Stimulated activated CD8-positive, alpha-beta memory T cell treated with anti-CD3 and anti-CD28 coated beads, Interleukin-4, amount 100 ng/mL, for 1 hour (primary cell): ENCODE measurements around the gene PRDM1.

Source experiments
- DNase-seq, 2 donors: peaks; one replicate each; pipeline ENCODE4 v3.0.0-alpha.2; 2020; ENCODE audit warnings: low read depth in 2 of 2, low spot score in 1 of 2

PRDM1 gene

DNA sequence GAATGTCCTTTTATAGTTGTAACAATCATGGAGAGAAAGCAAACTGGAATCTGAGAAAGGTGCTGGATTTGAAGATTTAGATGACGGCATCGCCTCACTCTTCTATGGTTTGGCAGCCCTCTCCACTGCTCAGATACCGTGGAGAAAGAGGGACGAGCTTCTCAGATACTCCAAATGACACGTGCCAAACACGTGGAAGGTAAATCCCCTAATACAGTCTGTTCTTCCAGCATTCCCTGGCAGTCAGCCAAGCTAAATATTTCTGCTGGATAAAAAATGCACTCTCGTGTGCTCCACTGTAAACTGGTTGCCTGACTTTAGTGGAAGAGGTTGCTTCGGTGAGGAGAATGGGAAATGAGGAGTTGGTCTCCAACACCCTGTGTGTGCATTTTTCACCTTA lies 16.7 kb upstream of the PRDM1 start:
- DNase-seq: no peak

DNA sequence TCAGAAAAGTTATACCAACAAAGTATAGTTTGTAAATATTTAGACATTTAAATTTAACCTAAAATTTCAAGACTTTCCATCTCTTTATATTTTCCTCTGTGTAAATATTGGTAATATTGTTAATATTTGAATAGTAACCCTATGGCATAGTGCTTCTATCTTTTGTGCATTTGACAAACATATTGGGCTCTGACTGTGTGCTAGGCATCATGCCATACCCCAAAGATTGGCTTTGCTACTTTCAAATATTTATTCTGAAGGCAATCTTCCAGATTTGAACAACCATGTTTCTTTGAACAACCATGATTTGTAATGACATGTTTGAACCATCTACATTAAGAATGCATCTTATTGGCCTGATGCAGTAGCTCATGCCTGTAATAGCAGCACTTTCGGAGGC lies 15.5 kb upstream of the PRDM1 start:
- no peak for DNase-seq

DNA sequence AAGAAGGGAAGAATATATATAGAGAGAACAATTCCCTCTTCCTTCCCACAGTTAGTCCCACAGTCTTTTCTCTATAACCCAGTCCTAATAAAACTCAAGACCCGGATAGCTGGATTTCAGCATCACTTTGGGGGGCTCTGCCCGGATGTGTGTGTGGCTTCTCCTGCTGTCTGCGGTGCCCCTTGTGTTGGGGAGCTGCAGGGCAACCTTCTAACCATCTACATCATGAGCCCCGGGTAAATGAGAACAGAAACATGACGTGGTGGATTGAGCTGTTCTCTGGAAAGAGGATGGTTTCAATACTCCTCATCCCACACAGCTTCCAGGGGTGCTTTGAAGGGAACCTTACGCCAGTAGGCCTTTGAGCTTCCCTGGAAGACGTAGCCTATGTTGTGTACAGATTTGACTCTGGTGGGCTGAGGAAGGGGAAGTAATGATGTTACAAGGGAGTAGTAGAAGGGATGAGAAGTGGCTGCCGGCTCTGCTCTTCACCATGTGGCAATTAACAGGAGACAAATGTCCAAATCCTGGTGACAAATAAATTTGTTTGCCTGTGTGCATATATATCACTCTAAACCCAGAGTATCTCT lies 13.5 kb upstream of the PRDM1 start:
- no peak for DNase-seq

DNA sequence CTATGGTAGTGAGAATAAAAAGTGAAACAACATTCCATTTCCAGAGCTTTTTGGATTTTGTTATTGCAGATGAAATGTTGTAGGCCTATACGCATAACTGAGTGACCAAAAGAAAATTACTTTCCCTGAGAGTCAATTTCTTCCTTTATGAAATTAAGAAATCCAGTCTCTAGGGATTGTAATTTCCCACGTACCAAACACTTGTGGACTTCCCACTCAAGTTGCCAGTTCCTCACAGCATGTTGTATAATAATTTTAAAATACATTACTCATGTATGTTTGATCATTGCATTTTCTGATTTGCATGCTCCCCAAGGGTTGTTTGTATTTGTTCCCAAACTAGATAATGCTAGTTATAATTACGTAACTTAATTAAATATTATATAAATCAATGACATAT lies 12.0 kb upstream of the PRDM1 start:
- no peak for DNase-seq

DNA sequence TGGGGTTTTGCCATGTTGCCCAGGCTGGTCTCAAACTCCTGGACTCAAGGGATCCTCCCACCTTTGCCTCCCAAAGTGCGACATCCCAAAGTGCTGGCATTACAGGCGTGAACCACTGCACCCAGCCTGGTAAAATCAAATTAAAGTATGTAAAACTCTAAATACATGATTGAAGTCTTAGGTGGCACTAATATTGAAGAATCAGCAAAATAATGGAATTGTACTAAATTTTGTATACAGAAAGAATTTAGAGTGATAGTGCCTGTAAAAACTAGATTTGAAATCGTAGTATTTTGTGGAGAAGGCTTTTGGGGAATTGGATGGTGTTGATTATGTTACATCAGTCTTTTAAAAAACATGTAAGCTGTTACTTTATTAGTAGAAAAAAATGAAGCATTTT lies 10.0 kb upstream of the PRDM1 start:
- no peak for DNase-seq

DNA sequence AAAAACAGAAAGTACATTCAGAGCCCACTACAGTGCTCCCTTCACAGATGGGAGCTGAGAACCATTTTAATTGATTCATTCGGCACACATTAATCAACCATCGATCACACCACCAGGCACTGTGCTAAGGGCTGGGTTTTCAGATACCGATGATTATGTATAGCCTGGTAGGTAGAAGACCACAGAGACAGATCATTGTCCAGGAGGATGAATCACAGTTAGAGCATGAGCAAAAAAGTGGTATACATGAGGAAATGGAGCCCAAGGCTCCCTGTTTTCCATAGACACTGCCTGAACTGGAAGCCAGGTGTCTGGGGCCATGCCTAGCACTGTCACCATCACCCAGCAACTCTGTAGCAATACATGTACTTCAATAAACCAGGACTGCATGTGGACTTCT lies 9.0 kb upstream of the PRDM1 start:
- DNase-seq: no peak

DNA sequence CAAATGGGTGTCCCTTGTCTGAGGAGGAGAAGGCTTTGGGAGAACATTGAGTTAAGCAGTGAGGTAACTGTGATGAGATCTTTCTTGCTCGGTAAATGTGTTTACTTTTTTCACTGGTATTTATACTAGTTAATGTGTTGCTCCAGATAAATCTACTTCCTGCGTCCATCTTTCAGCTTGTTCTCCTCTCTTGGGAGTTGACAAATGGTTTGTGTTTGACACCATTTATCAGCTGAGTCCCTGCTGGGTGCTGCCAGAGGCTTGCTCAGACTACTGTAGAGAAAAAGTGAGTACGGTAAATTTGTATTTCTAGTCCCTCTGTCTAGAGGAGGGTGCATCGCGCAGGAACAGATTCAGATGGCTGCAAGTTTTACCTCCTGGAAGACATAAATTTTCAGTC lies 8.3 kb upstream of the PRDM1 start:
- DNase-seq: no peak

DNA sequence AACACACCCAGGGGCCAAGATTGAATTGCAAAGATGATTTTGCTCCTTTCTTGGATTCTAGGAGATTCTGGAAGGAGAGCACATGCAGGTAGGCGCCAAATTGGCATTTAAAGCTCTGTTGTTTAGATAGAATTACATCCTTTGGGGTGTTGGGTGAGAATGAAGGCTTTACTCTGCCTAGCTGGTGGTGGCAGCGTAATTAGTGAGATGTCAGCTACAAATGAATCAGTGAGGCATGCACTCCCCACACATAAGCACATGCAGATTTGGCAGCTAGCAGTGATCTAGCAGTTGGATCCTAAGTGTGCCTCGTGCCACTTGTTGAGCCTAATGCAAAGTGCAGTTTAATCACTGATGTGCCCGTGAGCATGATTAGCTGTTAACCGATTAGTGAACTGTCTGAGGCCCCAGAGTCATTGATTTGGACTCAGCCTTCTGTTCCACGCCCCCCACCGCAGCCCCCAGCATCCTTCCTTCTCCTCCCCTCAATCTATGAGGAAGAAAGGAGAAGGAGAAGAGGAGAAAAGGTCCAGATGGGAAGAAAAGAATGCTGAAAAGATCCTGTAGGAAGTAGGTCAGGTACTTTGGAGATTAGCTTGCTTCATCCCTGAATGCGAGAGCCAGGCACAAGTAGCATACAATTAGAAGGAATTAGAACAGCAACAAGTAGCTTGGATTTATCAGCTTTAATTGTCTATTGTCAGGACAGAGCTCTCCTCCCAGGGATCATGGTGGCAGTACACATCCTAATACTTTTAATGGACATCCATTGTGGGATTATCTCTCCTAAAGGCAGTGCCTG lies 6.0 kb upstream of the PRDM1 start:
- DNase-seq: no peak

DNA sequence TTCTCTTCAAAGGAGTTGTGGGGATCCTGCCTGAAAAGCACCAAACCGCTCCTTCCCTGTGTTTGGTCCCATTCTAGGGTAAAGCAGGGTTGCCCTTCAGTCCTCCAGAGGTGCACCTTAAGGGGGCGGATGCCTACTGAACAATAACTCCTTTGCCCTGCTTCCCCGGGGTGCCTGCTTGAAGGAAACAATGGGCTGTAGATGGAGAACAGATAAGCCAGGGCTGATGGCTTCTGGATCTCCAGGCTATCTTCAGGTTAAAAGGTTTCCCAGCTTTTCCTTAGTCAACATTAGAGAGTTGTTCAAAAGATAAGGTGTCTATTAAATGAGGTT lies 5.4 kb upstream of the PRDM1 start:
- DNase-seq: no peak

DNA sequence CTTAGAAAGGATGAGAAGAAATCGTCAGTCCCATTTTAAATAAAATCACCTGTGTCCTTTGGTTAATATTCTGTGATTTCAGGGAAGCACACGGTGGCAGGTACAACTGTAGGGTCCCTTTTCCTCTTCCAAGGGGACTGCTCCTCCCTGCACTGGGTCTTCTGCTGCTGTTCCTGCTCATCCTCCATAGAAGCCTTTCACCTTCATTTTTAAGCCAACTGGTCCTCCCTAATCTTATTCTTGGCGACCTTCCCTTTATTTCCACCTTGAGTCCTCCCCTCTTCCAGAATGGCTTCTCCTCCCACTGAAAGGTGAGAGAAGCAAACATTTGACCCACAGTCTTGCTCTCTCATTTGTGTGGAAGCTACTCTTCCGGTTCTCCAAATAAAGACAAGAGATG lies 4.4 kb upstream of the PRDM1 start:
- DNase-seq: no peak

DNA sequence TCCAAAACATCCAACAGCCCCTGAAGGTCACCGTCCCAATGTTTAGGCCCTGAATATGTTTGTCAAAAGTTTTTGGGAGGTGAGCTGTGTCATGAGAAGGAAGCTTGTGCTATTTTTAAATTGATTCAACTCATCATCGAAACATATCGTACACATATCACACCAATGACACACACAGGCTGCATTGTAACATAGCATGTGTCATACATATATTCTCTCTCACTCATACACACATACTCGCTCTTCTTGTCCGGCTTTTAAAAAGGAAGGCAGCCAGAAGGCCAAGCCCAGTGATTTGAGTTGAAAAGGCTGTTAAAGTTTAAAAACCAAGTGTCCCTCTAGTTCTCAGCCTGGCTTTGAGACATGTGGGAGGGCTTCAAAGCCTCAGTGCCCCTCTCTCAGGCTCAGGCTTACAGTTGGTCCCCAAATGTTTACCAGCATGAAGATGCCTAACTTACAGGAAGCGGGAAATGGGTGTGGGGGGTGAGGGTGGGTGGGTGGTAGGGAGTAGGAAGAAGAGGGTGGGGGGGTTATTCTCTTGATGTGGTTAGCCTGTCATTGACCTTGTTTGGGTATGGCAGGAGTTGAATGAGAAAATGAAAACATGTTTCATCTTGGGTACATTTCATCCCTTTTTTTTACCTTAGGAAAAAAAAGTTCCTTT lies 3.3 kb upstream of the PRDM1 start:
- no peak for DNase-seq

DNA sequence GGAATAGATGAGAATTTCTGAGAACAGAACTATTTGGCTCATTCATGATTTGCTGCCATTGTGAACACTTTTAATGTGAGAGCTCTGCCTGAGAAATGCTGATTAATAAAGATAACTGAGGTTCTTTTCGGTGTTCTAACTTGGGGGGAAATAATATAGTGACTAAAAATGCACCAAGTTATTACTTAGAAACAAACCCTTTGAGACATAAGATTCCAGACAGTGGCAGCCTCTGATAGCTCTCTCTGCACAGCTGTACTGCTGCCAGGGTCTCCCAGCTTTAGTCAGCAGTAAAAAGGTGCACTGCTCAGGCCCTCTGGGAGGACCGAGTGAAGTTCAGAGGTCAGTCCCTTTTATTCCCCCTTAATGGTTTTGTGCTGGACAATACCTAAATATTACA lies 2.5 kb upstream of the PRDM1 start:
- no peak for DNase-seq

DNA sequence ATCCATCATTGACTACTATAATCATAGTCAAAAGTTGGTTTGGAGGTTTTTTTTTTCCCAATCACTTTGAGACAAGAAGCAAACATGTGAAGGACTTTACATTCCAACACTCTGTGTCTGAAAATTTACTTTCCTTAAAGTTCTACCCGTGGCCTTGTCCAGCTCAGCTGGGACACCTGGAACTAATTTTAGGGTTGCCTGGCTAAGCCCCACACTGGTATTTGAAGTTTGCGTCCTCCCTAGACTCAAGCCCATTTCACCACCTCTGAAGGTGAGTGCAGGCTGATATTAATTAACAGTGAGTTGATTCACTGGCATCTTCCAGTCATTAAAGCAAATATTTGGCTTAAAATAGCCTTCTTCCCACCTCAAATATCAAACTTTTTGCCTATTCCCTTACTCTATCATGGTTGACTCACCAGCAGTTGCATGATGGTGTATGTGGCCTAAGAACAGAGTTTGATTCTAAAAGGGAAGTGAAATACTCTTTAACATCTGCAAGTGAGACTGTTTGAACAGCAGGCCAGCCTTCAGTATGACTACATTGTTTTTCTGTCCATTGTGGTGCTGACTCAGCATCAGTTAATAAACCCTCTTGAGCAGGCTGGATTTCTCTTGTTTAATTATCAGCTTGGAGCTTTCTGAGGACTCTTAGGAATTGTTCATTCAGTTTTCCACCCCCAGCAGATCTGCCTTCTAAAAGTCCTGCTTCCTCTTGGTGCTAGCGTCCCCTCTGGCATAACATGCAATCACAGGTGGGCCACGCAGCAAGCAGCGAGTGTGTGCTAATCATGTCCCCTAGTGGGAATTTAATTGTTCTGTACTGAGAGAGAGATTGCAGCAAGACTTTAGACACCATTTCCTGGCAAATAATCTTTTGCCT lies 1.8 kb upstream of the PRDM1 start:
- DNase-seq: no peak

DNA sequence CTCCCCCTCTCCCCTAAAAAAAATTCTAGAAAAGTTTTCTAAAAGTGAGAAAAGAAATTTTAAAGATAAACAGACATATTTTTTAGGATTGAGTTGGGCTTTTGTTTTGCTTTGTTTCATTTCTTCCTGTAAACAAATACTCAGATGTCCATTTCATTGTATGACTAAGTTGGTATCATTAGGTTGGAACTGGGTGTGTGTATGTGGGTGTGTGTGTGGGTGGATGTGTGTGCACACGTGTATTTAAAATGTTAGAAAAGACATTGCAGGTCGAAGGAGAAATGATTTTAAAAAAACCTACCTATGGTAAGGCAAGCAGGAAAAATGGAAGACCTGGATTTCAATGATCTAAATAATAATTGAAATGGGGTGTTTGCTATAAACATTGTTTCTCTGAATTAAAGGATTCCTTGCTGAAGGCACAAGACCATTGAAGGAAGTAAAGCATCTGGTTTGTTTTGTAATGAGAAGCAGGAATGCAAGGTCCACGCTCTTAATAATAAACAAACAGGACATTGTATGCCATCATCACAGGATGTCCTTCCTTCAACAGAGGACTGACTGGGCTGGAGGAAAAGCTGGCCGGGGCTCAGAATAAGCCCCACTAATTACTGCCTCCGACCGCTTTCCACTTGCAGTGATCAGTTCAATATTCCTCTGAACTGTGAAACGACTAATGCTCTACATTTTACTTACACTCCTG lies 996 bp upstream of the PRDM1 start:
- DNase-seq: no peak

DNA sequence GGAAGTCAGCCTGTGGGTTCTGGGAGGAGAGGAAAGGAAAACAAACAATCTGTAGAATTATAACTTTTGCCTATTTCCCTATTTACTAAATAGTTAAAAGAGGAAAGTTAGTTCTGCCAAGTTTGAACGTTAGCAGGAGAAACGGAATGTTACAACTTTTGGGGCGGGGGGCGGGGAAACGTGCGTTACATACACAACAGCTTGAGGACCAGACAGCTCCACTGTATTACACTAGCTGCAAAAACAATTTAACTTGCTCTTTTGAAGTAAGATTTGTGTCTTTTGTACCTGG lies 498 bp upstream of the PRDM1 start:
- no peak for DNase-seq

DNA sequence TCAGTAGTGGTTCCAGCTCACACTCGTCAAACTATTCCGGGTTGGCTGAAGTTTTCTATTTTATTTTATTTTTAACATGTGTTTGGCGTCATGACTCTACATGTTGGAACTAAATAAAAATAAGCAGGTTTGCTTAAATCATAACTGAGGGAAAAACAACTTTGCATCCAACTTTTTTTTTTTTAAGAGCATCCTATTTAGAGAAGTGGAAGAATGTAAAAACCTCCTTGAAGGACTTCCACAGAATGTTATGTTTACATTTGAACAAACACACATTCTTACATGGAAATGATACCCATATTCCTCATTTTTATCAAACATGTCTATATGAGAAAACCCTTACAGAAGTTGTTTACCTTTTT lies 659 bp downstream of the PRDM1 start:
- no peak for DNase-seq

DNA sequence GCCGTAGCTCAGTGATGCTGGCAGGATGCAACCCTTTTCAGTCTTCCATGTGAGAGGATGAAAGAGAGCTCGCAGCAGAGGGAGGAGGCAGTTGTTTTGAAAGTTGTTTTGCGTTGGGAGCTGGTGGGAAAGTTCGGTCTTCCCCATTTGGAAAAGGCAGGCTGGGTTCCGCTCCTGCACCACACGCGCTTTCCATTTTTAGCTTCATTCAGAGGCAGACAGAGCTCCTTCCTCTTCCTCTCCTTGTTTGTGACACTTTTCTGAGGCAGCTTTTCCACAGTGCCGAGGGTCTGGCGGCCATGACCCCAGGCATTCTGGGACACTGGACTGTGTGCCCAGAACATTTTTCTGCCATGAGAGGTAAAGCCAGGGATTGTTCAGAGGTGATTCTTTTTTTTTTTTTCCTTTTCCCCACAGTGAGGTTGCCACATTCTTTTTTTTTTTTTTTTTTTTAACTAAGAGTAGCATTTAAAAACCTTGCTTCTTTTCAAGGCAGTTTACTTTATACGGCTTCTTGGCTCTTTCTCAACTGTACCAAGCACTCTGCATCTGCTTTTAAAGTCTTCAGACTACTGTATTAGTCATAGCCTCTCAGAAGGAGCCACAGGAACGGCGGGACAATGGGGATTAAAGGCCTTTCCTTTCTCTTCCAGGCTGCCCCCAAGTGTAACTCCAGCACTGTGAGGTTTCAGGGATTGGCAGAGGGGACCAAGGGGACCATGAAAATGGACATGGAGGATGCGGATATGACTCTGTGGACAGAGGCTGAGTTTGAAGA lies 1.6 kb downstream of the PRDM1 start:
- DNase-seq: no peak

DNA sequence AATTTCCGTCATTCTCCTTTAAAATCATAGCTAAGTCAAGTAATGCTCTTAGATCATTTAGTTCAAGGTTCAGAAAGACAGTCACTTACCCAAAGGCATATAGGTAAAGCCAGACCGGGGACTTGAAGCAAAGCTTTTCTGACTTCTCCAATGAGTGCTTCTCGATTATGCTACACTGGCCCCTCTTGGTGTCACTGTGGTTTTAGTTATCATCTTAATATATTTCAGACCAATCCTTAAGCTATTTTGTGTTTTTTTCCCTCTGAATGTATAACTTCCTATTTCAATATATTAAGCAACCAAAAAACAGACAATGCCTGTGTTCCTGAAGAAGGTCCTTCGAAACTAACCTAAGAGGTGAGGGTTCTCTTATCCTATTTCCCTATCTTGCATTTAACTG lies 3.9 kb downstream of the PRDM1 start:
- no peak for DNase-seq

DNA sequence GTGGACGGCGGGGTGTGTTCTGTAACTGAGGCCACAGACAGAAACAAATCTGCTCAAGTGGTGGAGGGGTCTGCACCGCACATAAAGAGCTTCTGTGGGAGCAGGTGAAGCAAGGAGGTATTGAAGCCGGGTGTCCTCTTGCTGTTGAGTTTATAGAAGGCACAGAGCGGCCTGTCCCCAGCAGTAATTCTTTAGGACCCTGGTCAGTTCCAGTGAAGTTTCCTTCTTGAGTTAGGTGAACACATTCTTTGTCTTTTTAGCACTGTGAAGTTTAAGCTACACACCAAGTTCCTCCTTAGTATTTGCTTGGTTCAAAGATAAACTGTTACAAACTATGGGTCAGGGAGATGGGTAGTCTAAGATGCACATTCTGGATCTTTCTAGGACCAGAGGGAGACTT lies 6.1 kb downstream of the PRDM1 start:
- no peak for DNase-seq

DNA sequence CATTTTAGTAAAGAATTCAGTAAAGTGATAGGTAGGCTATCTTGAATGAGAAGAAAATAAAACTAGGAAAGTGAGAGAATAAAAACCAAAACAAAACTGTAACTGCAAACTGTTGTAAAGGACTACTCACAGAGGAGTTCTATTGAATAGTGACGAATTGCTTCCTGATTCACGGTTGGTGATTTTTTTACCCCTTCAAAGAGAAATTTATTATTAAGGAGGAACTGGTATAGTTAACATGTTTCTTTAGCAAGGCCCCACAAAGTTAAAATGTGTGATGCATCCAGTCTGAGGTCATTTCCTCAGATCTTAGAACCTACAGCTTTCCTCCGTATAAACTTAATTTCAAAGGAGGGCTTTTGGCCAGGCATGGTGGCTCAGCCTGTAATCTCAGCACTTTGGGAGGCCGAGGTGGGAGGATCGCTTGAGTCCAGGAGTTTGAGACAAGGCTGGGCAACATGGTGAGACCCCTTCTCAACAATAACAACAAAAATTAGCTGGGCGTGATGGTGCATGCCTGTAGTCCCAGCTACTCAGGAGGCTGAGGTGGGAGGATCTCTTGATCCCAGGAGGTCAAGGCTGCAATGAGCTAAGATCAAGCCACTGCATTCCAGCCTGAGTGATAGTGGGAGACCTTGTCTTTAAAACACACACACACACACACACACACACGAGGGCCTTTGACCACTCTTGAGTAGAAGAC lies 8.3 kb downstream of the PRDM1 start:
- DNase-seq: no peak
